ENCODE measurements around the gene AP3B1.
"Not testable (repeated sequence)": the region's sequence is repeated elsewhere in the genome, so short reads cannot be mapped to it uniquely, and the experiment has no call there.

The AP3B1 gene

DNA sequence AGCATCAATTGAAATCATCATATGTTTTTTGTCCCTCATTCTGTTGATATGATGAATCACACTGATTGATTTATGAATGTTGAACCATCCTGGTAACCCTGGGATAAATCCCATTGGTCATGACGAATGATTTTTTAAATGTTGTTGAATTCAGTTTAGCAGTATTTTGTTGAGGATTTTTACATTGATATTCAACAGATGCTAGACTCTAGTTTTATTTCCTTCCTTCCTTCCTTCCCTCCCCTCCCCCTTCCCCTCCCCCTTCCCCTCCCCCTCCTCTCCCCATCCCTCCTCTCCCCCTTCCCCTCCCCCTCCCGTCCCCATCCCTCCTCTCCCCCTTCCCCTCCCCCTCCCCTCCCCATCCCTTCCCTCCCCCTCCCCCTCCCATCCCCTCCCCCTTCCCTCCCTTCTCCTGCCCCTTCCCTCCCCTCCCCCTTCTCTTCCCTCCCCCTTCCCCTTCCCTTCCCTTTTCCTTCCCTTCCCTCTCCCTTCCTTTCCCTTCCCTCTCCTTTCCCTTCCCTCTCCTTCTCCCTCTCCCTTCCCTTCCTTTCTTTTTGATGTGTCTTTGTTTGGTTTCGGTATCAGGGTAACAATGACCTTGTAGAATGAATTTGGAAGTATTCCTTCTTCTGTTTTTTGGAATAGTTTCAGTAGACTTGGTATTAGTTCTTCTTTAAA lies 142.8 kb downstream of the AP3B1 start:
- no peak for DNase-seq (ENCODE audit: low read depth in 2 of 2)

DNA sequence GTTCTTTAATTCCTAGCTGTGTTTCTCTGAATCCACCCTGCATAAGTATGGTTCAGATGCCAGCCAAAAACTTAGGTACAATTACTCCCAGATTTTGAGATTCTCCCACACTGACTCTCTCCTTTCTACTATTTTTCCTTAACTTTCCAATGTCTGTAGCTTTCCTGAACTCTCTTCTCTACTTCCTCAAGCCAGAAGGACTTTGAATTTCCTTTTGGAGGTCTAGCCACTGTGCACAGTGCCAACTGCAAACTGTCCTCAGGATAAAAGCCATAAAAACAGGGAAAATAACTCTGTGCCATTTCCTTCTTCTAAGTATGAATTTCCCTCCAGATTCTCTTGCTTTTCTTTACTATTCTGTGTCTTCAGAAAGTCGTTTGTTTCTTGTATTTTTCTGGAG lies 157.2 kb downstream of the AP3B1 start:
- no peak for DNase-seq (ENCODE audit: low read depth in 2 of 2)

DNA sequence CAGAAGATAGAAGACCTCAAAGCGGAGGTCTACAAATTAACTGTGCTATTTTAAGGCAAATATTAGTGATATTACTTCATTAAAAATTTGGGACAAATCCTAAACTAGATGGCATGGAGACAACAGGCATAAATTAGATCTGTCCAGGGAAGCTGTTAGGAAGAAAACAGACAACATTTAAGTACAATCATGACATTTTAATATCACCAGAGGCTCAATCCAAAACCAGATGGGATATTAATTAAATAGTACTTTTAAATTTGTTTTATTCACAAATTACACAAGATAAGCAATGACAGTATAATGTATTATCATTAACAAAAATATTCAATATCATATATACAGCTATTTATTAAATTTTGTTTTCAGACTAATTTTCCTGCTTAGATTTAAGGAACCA lies 161.1 kb downstream of the AP3B1 start:
- DNase-seq (ENCODE audit: low read depth in 2 of 2): no peak

DNA sequence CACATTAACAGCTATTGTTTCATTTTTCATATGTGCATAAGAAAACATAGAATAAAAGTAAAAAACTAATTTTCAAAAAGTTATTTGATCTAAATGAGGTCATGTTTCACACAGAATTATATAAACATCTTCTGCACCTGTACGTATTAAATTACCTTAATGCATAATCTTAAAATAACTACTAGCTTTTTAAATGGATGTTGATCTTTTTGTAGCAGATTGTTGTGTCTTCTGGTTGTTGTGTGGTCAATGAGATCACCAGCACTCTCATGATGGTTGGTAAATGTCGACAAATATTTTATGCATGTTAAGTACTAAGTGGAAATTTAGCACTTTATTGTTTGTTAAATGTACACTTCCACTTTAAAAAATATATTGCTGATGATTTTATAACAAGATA lies 162.0 kb downstream of the AP3B1 start:
- DNase-seq (ENCODE audit: low read depth in 2 of 2): no peak

DNA sequence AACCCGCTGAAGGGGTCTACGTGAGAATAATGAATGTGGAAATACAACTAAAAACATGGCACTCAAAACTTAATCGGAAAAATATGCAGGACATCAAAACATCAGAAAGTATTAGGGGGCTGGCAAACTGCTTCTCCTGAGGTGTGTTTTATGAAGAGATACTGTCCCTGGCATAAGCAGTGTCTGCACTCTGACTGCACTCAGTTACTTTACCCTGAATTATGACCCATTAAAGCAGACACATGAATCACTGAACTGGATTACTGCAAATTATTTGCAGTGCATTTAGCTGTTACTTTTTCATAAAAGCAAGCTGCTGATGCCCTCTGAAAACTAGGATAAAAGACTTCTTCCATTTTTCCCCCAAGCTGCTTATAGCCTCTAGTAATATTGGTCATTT lies 164.9 kb downstream of the AP3B1 start:
- DNase-seq (ENCODE audit: low read depth in 2 of 2): no peak

DNA sequence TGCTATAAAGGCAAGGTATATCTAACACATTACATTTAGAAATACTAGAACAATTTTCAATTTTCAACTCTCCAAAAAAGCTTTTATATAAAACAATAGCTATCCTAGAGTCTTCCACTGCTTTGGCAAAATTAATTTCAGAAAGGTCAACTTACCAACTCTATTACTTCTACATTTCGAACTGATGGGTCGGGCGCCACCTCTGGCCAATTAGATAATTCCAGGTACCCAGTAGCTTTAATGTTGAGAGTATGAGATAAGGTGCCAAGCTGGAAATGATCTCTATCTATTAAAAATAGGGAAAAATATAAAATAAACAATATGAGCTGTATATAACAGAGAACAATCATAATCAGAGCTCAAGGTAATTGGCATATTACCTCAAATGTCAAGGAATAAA lies 166.6 kb downstream of the AP3B1 start:
- DNase-seq (ENCODE audit: low read depth in 2 of 2): no peak

DNA sequence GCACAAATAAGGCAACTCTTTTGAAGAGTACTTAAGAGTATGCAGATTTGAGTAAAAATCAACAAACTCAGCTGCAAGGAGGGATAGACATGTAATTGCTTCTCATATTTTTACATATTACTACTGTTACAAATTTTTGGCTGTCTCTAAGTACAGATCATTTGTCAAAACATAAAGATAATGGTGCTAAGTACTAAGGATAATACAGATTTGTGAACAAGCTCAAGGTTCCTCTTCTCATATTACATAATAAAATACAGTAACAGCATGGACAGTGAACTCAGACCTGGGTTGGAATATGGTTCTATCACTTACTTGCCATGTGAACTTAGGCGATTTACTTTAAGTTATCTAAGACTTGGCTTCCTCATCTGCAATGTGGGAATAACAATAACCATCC lies 168.0 kb downstream of the AP3B1 start:
- no peak for DNase-seq (ENCODE audit: low read depth in 2 of 2)

DNA sequence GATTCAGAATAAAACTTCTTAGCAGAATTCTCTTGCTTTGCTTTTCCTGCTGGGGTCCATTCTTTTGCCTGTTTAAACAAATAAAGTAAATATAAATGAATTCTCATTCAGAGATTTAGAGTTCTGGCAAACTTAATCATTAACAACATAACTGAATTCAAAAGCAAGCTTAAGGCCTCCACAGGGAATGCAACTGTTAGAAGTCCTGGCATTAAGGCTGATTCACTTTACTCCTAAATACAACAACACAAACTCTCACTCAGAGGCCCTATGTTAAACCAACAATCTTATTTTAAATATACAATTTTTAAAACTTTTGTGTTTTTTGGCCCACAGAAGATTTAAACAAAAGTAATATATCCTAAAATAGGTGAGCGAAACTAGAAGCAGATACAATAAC lies 178.3 kb downstream of the AP3B1 start:
- no peak for DNase-seq (ENCODE audit: low read depth in 2 of 2)

DNA sequence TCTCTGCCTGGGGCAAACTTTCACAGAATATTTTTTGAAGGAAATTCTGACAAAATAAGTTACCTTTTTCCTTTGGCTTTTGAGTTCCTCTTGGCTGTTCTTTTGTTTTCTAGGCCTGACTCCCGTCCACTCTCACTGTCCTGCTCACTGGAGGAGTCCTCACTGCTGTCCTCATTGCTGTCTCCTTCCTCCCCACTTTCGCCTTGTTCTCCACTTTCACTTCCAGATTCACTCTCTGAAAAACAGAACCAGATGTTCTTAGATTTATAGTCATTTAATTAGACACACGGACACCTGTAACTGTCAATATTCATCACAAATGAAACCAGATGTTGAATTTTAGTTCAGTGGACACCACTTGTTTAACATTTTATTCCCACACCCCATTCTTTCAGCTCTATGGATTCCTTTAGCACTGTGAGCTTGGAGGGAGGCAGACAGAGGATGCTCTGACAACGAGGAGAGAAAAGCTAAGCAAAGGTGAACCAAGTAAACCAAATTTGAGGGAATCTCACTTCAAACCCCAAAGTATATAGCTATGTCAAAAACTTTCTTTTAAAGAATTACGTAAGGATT lies 180.7 kb downstream of the AP3B1 start:
- no peak for DNase-seq (ENCODE audit: low read depth in 2 of 2)

DNA sequence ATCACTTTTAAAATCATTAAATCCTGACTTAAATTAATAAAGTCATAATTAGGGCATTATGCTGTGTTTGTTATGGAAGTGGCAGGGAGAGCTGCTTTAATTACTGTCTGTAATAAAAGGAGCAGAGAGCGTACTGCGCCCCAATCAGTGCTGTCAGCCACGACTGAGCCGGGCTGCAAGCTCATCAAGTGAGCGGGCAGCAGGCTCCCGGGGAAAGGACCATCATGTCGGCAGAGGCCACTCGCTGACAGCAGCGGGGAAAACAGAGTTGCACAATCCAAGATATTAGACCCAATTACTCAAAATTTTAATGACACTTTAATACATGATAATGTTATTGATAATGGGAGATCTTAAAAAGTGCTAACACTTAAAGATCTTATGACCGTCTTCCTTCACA lies 181.6 kb downstream of the AP3B1 start:
- DNase-seq (ENCODE audit: low read depth in 2 of 2): no peak

DNA sequence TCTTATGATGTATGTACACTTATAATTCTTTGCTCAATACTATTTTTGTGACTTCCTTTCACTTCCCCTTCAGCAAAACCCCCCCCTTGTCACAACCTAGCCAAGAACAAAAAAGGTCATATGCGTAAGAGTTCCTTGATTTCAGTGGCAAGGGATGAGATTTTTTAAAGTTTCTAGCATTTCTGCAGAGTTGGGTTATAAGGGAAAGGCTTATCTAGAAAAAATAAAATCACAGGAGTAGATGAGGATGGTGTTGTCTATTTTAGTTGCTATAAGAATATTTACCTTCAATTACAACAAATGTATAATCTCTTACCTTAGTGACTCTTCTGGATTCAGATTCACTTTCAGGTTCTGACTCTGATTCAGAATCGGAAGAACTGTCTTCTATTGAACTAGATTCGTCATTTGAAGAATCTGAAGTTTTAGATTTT lies 184.6 kb downstream of the AP3B1 start:
- no peak for DNase-seq (ENCODE audit: low read depth in 2 of 2)

DNA sequence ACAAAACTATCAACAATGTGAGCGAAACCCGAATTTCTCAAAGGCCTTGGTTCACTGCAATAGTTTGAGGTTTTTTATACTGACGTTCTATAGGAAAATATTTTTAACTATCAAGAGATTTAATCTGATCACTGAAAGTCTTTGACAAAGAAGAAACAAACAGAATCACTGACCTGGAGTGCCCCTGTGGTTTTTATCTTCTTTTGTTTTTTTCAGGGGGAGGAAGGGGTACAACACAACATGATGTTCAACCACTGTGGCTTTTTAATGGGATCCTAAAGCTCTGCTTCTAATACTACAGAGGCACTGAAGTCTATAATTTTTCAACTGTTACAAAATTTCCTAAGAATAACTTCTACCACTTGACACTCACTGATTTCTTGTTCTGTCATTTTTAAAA lies 185.9 kb downstream of the AP3B1 start:
- no peak for DNase-seq (ENCODE audit: low read depth in 2 of 2)

DNA sequence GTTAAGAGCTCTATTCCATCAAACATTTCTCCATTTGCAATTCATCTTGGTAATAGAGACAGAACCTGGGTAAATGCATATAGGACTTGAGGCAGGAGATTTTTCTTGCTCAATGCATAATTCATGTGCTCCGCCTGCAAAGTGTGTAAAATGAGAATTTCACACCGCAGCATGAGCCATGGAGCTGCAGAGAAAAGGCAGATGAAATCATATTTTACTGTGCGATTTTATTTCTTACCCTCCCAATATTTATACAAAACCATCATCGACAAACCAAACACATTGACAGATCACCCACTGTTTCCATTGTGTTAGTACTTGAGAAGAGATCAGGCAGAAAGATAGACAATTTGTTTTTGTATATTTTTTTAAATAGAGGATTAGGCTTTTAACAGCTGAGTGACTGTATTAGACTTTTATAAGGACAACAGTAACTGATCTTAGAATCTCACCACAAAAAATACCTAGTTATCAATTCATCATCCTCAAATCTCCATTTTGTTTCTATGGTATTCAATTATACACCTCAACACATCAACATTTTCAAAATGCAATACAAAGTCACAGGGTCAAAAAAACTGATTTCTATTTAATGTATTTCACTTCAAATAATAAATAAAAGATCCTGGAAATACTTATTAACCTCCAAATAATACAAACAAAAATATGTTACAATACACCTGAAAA lies 191.1 kb downstream of the AP3B1 start:
- no peak for DNase-seq (ENCODE audit: low read depth in 2 of 2)

DNA sequence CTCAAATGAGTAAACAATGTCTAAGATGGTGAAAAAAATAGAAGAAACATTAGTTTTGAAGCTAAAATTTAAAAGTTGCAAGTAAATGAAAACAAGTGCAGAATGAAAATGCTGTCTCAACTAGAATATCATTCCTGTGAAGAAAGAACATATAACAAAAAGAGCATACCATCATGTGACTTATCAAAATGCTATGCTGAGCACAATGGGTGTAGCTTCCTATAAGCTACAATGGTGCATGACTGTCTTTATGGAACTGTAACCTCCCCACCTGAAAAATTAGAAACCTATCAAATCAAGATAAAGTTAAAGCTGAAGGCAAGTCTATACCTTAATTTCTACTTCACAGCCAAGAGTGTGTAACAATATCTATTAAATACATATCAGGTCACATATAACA lies 192.0 kb downstream of the AP3B1 start:
- no peak for DNase-seq (ENCODE audit: low read depth in 2 of 2)

DNA sequence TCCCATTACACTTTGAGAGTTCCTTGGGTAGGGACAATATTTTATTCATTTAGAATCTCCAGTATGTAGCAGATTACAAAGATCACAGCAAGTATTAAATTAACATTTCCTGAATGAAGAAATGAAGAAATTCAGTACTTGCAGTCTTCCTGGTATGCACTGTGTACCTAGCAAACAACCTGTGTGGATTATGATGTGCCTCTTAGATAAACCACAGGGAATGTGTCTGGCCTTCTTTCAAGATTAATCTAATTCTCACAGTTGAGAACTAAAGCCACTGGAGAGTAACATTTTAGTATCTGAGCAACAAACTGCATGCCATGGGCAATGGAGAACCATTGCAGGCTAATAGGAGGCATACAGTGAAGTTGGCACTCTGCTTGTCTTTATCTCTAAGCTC lies 199.4 kb downstream of the AP3B1 start:
- DNase-seq (ENCODE audit: low read depth in 2 of 2): no peak

DNA sequence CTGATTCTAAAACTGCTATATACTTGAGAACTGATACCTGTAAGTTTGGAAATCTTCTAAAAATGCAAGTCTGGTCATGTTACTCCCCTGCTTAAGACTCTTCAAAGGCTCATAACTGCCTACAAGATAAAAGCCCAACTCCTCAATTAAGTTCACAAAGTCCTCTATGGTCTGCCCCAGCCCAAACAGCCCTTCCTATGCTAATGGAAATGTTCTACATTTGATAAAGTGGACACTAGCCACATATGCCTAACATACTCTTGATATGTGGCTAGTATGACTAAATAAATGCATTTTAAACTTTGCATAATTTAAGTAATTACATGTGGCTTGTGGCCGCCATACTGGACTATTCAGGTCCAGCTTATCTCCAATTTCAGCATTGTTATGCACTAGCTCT lies 204.5 kb downstream of the AP3B1 start:
- no peak for DNase-seq (ENCODE audit: low read depth in 2 of 2)

DNA sequence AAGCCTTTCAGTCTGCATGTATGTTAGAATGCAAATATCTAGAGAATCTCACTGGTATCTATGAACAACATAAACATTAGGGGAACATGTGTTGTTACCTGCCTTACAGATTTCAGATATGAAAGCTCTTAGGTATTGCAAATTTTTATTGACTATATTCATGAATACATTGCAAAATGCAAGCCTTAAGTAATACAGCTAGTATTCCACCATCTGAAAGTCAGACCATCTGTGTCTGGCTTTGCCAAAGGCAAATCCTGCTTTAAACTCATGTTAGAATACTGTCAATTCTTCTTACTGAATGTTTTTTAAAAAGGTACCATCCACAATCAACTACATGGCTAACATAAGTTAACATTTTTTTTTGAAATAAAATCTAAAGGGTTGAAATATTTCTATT lies 215.6 kb downstream of the AP3B1 start:
- no peak for DNase-seq (ENCODE audit: low read depth in 2 of 2)

DNA sequence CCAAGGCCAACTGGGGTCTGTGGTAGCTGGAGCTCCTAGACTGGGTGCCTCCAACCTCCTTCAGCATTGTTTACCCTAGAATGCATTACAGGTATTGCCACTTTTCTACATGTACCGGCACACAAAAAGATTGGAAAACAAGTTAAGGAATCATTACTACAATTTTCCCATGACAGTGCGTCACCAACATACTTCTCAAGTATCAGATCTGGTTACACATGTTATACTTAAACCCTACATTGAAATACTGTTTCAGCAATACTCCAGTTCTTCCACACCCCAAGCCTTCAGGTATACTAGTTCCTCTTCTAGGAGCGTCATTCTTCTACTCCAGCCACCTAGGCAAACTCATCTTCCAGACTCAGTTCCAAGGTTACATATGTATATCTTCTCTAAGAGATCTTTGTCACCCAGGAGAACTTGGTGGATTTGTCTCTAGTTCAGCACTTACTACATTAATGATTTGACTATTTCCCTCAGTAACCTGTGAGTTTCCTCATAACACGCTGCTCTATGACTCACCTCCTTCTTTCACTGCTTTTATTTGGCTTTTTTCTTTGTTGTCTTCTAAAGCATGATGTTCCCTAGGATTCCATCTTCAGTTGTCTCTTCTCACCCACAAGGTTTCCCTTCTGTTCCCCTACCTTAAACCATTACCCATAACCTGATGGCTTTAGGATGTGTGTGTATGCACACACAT lies 217.0 kb downstream of the AP3B1 start:
- DNase-seq (ENCODE audit: low read depth in 2 of 2): no peak

DNA sequence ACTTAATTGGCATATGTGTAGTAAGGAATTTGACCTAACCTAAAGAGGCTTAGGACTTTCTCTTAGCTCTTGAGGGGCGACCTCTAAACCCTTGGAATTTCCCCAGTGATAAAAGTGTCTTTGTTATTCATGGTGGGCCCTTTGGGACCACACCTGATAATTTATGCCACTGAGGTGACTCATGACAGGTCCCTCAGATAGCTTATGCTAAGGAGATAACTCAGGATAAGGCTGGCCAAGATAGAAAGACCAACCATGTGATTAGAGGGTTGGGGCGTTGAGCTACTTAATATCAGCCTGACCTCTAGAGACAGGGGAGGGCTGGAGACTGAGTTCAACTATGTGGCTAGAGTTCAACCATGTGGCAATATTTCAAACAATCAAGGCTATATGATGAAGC lies 218.1 kb downstream of the AP3B1 start:
- DNase-seq (ENCODE audit: low read depth in 2 of 2): no peak

DNA sequence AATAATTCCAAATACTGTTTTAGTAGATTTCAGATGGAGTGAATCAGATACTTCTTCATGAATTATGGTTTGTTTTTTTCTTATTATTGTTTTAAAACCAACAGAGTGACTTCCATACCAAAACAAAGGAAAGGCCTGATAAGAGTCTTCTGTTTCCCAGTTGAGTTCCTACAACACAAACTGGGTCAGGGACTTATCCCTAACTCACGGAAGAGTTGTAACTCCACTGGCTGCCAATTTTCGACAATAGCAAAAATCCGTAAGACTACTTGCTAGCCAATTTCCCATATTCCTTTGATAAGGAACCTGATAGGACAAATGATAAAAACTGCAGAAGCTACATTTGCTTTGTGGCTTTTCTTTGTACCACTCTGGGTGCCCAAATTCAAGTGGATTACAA lies 219.2 kb downstream of the AP3B1 start:
- no peak for DNase-seq (ENCODE audit: low read depth in 2 of 2)

DNA sequence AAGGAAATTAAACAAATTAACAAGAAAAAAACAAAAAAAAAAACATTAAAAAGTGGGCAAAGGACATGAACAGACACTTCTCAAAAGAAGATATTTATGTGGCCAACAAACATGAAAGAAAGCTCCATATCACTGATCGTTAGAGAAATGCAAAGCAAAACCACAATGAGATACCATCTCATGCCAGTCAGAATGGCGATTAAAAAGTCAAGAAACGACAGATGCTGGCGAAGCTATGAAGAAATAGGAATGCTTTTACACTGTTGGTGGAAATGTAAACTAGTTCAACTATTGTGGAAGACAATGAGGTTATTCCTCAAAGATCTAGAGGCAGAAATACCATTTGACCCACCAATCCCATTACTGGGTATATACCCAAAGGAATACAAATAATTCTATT lies 223.8 kb downstream of the AP3B1 start:
- not testable (repeated sequence) for DNase-seq (ENCODE audit: low read depth in 2 of 2)

DNA sequence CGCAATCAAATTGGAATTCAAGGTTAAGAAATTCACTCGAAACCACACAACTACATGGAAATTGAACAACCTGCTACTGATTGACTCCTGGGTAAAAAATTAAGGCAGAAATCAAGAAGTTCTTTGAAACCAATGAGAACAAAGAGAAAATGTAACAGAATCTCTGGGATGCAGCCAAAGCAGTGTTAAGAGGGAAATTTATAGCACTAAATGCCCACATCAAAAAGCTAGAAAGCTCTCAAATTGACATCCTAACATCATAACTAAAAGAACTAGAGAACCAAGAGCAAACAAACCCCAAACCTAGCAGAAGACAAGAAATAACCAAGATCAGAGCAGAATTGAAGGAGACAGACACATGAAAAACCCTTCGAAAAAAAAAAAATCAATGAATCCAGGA lies 226.9 kb downstream of the AP3B1 start:
- not testable (repeated sequence) for DNase-seq (ENCODE audit: low read depth in 2 of 2)

DNA sequence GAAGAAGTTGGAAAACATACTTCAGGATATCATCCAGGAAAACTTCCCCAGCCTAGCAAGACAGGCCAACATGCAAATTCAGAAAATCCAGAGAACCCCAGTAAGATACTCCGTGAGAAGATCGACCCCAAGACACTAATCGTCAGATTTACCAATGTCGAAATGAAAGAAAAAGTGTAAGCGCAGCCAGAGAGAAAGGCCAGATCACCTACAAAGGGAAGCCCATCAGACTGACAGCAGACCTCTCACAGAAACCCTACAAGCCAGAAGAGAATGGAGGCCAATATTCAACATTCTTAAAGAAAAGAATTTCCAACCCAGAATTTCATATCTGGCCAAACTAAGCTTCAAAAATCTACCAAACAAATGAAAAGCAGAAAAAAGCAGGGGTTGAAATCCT lies 227.8 kb downstream of the AP3B1 start:
- not testable (repeated sequence) for DNase-seq (ENCODE audit: low read depth in 2 of 2)
